Measurements from ENCODE around the gene MCM9. TPM values are rescaled to one million over a fixed set of nuclear protein-coding genes. Genes with fewer than 3 reads are reported as not detected.

The MCM9 gene
- total RNA-seq, 1 donor from 2014 or later, result 17.6 TPM

GRCh38 chr6:118932421-118932820, 2.5 kb downstream of the MCM9 start:
- Mint-ChIP-seq H3K27ac (no peak overlapping the region), H3K4me1 (peaks cover 18% of the 10 kb centered on the region), H3K9me3 (no peaks in the 10 kb centered on the region), H3K36me3 (peaks cover 14% of the 10 kb centered on the region), H3K4me3 (no peak overlapping the region), H3K27me3 (ENCODE audit: low read depth) (no peaks in the 10 kb centered on the region)
- no peak for TF ChIP-seq CTCF (IDR thresholded peaks at IDR 0.05; ENCODE audit: unreplicated experiment)
- DNase-seq (ENCODE audit: low spot score in 2 of 2, unreplicated experiment in 2 of 2), result no peak

GRCh38 chr6:118931436-118931835, 3.5 kb downstream of the MCM9 start:
- H3K27ac Mint-ChIP-seq, result no peak overlapping the region
- DNase-seq (ENCODE audit: low spot score in 2 of 2, unreplicated experiment in 2 of 2), result no peak
- H3K9me3 Mint-ChIP-seq, result no peaks in the 10 kb centered on the region
- H3K4me1 Mint-ChIP-seq, result peaks cover 18% of the 10 kb centered on the region
- peaks cover 17% of the 10 kb centered on the region for H3K36me3 Mint-ChIP-seq
- H3K4me3 Mint-ChIP-seq, result no peak overlapping the region
- no peak for TF ChIP-seq CTCF (IDR thresholded peaks at IDR 0.05; ENCODE audit: unreplicated experiment)
- no peaks in the 10 kb centered on the region for H3K27me3 Mint-ChIP-seq (ENCODE audit: low read depth)

GRCh38 chr6:118930680-118931079, 4.3 kb downstream of the MCM9 start:
- H3K4me1 Mint-ChIP-seq, result peaks cover 15% of the 10 kb centered on the region
- TF ChIP-seq CTCF (IDR thresholded peaks at IDR 0.05; ENCODE audit: unreplicated experiment), result no peak
- H3K36me3 Mint-ChIP-seq, result peaks cover 21% of the 10 kb centered on the region
- no peak overlapping the region for H3K4me3 Mint-ChIP-seq
- no peaks in the 10 kb centered on the region for H3K27me3 Mint-ChIP-seq (ENCODE audit: low read depth)
- DNase-seq (ENCODE audit: low spot score in 2 of 2, unreplicated experiment in 2 of 2), result no peak
- no peak overlapping the region for H3K27ac Mint-ChIP-seq
- H3K9me3 Mint-ChIP-seq, result no peaks in the 10 kb centered on the region

GRCh38 chr6:118923035-118923434, 11.9 kb downstream of the MCM9 start:
- Mint-ChIP-seq H3K9me3 (no peaks in the 10 kb centered on the region), H3K4me1 (no peaks in the 10 kb centered on the region), H3K27ac (no peak overlapping the region), H3K4me3 (no peak overlapping the region), H3K36me3 (peaks cover 39% of the 10 kb centered on the region), H3K27me3 (ENCODE audit: low read depth) (no peaks in the 10 kb centered on the region)
- DNase-seq (ENCODE audit: low spot score in 2 of 2, unreplicated experiment in 2 of 2), result no peak
- TF ChIP-seq CTCF (IDR thresholded peaks at IDR 0.05; ENCODE audit: unreplicated experiment), result no peak

GRCh38 chr6:118921084-118921483, 13.9 kb downstream of the MCM9 start:
- TF ChIP-seq CTCF (IDR thresholded peaks at IDR 0.05; ENCODE audit: unreplicated experiment), result no peak
- Mint-ChIP-seq H3K36me3 (peaks cover 27% of the 10 kb centered on the region), H3K4me1 (no peaks in the 10 kb centered on the region), H3K9me3 (no peaks in the 10 kb centered on the region), H3K27me3 (ENCODE audit: low read depth) (no peaks in the 10 kb centered on the region), H3K4me3 (no peak overlapping the region), H3K27ac (no peak overlapping the region)
- no peak for DNase-seq (ENCODE audit: low spot score in 2 of 2, unreplicated experiment in 2 of 2)

- Mint-ChIP-seq H3K36me3 (peaks cover 35% of the 10 kb centered on the region), H3K27ac (no peak overlapping the region), H3K4me3 (no peak overlapping the region), H3K27me3 (ENCODE audit: low read depth) (no peaks in the 10 kb centered on the region), H3K4me1 (no peaks in the 10 kb centered on the region), H3K9me3 (no peaks in the 10 kb centered on the region)
- no peak for DNase-seq (ENCODE audit: low spot score in 2 of 2, unreplicated experiment in 2 of 2)
- no peak for TF ChIP-seq CTCF (IDR thresholded peaks at IDR 0.05; ENCODE audit: unreplicated experiment)
Observed at GRCh38 chr6:118918329-118918725, 16.6 kb downstream of the MCM9 start.
